NCI-H2227 (cell line): Measurements from ENCODE around the gene CAPN2.

ENCODE experiments used
- DNase-seq: peaks from one replicate; lab custom pipeline; 2025; ENCODE audit not compliant: unreplicated experiment; lab: John Stamatoyannopoulos, UW

Gene CAPN2

GRCh38 chr1:223758734-223759133 is 46.4 kb downstream of the CAPN2 start:
- no peak for DNase-seq

- no peak for DNase-seq
Observed at GRCh38 chr1:223759273-223759672, 46.9 kb downstream of the CAPN2 start.

- DNase-seq: no peak
Observed at GRCh38 chr1:223760833-223761232, 48.5 kb downstream of the CAPN2 start.

GRCh38 chr1:223761411-223761810 is 49.1 kb downstream of the CAPN2 start:
- no peak for DNase-seq

GRCh38 chr1:223763251-223763650 is 50.9 kb downstream of the CAPN2 start:
- DNase-seq: no peak

- DNase-seq: no peak
Observed at GRCh38 chr1:223763881-223764280, 51.5 kb downstream of the CAPN2 start.

- peak; percentile 48 for DNase-seq
Observed at GRCh38 chr1:223765036-223765718, 52.8 kb downstream of the CAPN2 start.

GRCh38 chr1:223765719-223766340 is 53.5 kb downstream of the CAPN2 start:
- no peak for DNase-seq

- DNase-seq: no peak
Observed at GRCh38 chr1:223770621-223771315, 58.4 kb downstream of the CAPN2 start.

- no peak for DNase-seq
Observed at GRCh38 chr1:223771469-223771813, 59.1 kb downstream of the CAPN2 start.

GRCh38 chr1:223771814-223772770 is 59.8 kb downstream of the CAPN2 start:
- DNase-seq: peak; percentile 56

GRCh38 chr1:223772771-223773160 is 60.4 kb downstream of the CAPN2 start:
- DNase-seq: no peak

- no peak for DNase-seq
Observed at GRCh38 chr1:223774134-223774814, 61.9 kb downstream of the CAPN2 start.

GRCh38 chr1:223775054-223775453 is 62.7 kb downstream of the CAPN2 start:
- no peak for DNase-seq

- no peak for DNase-seq
Observed at GRCh38 chr1:223775711-223776074, 63.4 kb downstream of the CAPN2 start.

GRCh38 chr1:223776075-223776814 is 63.9 kb downstream of the CAPN2 start:
- no peak for DNase-seq

- DNase-seq: no peak
Observed at GRCh38 chr1:223776826-223777454, 64.6 kb downstream of the CAPN2 start.

GRCh38 chr1:223780318-223780717 is 68.0 kb downstream of the CAPN2 start:
- DNase-seq: no peak

- DNase-seq: no peak
Observed at GRCh38 chr1:223780949-223781348, 68.6 kb downstream of the CAPN2 start.

- no peak for DNase-seq
Observed at GRCh38 chr1:223783676-223784075, 71.3 kb downstream of the CAPN2 start.
